ENCODE measurements around the gene ZNF787. TPM values are rescaled to one million over a fixed set of nuclear protein-coding genes. Genes with fewer than 3 reads are reported as not detected.
A peak's percentile ranks its signal among the peaks of the same experiment; 100 is the strongest.

ZNF787 gene
- total and polyA plus RNA-seq, 10 of the 15 experiments (the other 5 are each of a cell fraction or from before 2014, with no cell fraction given): 0.23 to 39.9 (median 4.1) TPM

DNA sequence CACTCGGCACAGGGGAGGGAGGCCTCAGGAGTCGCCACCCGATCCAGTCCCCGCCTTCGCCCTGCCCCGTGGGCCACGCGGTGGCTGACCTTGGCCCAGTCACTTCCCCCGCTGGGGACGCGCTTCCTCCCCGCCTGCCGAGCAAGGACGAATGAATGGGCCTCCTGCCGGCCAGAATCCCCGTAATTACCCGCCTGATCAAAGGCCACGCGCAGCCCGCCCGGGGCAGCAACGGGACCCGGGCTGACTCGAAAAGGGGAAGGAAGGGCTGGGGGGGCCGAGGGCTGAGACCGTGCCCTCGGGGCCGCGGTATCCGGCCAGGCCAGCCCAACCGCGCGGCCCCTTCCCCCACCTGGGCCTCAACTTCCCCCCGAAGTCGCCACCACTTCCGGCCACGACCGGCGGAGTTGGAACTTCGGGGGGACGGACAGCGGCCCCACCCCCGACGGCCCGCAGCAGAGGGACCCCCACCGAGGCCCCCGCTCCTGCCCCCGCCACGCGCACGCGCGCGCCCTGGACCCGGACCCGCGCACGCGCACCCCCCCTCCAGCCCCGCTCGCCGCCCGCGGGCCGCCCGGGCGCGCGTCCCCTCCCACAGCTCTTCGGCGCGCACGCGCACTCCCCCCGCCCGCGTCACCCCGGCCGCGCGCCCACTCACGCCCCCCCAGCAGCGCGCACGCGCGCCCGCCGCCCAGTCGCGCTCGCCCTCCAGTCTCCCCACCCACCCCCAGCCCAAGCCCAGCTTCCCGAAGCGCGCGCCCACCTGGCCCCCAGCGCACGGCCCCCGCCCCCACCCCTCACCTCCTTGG, 520 bp downstream of the ZNF787 start (continued):
- TF ChIP-seq, protein P1, sequence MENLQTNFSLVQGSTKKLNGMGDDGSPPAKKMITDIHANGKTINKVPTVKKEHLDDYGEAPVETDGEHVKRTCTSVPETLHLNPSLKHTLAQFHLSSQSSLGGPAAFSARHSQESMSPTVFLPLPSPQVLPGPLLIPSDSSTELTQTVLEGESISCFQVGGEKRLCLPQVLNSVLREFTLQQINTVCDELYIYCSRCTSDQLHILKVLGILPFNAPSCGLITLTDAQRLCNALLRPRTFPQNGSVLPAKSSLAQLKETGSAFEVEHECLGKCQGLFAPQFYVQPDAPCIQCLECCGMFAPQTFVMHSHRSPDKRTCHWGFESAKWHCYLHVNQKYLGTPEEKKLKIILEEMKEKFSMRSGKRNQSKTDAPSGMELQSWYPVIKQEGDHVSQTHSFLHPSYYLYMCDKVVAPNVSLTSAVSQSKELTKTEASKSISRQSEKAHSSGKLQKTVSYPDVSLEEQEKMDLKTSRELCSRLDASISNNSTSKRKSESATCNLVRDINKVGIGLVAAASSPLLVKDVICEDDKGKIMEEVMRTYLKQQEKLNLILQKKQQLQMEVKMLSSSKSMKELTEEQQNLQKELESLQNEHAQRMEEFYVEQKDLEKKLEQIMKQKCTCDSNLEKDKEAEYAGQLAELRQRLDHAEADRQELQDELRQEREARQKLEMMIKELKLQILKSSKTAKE (IDR thresholded peaks at IDR 0.05; ENCODE audit: low read depth, poor library complexity, severe bottlenecking): no peak
- TF ChIP-seq HDAC2 (IDR thresholded peaks at IDR 0.05) (no peak), RCOR1 (conservative IDR thresholded peaks at IDR 0.05; ENCODE audit: low read depth, low read length) (no peak), NFYB (IDR thresholded peaks at IDR 0.05; ENCODE audit: insufficient read depth, low read depth, low read length) (no peak), NR2F1 (conservative IDR thresholded peaks at IDR 0.05) (peak; percentile 87), CHD2 (IDR thresholded peaks at IDR 0.05; ENCODE audit: borderline replicate concordance, low read depth, low read length) (0 out of 2 replicates have a peak, but pooled peaks have one; percentile 34), TARDBP (IDR thresholded peaks at IDR 0.05; ENCODE audit: borderline replicate concordance) (no peak), POU2F2 (IDR thresholded peaks at IDR 0.05; ENCODE audit: borderline replicate concordance, low read depth, low read length) (peak; percentile 51; the same call in 1 of the 3 replicates), GABPA (IDR thresholded peaks at IDR 0.05; ENCODE audit: low read depth) (peak; percentile 66; the same call in 1 of the 2 replicates), STAT3 (IDR thresholded peaks at IDR 0.05; ENCODE audit: low read depth, low read length) (no peak), NR2C1 (IDR thresholded peaks at IDR 0.05) (peak; percentile 50; the same call in 1 of the 2 replicates), KLF5 (IDR thresholded peaks at IDR 0.05; ENCODE audit: partially characterized antibody) (no peak), SREBF1 (IDR thresholded peaks at IDR 0.05; ENCODE audit: low read length) (no peak), ZNF24 (IDR thresholded peaks at IDR 0.05) (no peak), SMAD5 (IDR thresholded peaks at IDR 0.05; ENCODE audit: low read depth) (no peak), BCL11A (IDR thresholded peaks at IDR 0.05; ENCODE audit: low read depth, low read length) (no peak)
- TF ChIP-seq, protein P2, sequence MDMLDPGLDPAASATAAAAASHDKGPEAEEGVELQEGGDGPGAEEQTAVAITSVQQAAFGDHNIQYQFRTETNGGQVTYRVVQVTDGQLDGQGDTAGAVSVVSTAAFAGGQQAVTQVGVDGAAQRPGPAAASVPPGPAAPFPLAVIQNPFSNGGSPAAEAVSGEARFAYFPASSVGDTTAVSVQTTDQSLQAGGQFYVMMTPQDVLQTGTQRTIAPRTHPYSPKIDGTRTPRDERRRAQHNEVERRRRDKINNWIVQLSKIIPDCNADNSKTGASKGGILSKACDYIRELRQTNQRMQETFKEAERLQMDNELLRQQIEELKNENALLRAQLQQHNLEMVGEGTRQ (IDR thresholded peaks at IDR 0.05; ENCODE audit: borderline replicate concordance, low read depth, low read length): no peak
- TF ChIP-seq, protein P3, sequence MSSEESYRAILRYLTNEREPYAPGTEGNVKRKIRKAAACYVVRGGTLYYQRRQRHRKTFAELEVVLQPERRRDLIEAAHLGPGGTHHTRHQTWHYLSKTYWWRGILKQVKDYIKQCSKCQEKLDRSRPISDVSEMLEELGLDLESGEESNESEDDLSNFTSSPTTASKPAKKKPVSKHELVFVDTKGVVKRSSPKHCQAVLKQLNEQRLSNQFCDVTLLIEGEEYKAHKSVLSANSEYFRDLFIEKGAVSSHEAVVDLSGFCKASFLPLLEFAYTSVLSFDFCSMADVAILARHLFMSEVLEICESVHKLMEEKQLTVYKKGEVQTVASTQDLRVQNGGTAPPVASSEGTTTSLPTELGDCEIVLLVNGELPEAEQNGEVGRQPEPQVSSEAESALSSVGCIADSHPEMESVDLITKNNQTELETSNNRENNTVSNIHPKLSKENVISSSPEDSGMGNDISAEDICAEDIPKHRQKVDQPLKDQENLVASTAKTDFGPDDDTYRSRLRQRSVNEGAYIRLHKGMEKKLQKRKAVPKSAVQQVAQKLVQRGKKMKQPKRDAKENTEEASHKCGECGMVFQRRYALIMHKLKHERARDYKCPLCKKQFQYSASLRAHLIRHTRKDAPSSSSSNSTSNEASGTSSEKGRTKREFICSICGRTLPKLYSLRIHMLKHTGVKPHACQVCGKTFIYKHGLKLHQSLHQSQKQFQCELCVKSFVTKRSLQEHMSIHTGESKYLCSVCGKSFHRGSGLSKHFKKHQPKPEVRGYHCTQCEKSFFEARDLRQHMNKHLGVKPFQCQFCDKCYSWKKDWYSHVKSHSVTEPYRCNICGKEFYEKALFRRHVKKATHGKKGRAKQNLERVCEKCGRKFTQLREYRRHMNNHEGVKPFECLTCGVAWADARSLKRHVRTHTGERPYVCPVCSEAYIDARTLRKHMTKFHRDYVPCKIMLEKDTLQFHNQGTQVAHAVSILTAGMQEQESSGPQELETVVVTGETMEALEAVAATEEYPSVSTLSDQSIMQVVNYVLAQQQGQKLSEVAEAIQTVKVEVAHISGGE (CRISPR knock-in tag; IDR thresholded peaks at IDR 0.05): no peak
- TF ChIP-seq, protein P4, sequence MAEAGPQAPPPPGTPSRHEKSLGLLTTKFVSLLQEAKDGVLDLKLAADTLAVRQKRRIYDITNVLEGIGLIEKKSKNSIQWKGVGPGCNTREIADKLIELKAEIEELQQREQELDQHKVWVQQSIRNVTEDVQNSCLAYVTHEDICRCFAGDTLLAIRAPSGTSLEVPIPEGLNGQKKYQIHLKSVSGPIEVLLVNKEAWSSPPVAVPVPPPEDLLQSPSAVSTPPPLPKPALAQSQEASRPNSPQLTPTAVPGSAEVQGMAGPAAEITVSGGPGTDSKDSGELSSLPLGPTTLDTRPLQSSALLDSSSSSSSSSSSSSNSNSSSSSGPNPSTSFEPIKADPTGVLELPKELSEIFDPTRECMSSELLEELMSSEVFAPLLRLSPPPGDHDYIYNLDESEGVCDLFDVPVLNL (IDR thresholded peaks at IDR 0.05; ENCODE audit: low read depth, low read length): no peak
- TF ChIP-seq, protein P5, sequence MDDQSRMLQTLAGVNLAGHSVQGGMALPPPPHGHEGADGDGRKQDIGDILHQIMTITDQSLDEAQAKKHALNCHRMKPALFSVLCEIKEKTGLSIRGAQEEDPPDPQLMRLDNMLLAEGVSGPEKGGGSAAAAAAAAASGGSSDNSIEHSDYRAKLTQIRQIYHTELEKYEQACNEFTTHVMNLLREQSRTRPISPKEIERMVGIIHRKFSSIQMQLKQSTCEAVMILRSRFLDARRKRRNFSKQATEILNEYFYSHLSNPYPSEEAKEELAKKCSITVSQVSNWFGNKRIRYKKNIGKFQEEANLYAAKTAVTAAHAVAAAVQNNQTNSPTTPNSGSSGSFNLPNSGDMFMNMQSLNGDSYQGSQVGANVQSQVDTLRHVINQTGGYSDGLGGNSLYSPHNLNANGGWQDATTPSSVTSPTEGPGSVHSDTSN (IDR thresholded peaks at IDR 0.05; ENCODE audit: insufficient replicate concordance, low read depth, low read length): no peak

All from GM12878 (cell line).